GM19455 (cell line): ENCODE results near the gene OR1J1.

ENCODE experiments used
- ATAC-seq: cut with Tn5 transposase; IDR thresholded peaks from one replicate; pipeline ENCODE4 v1.9.1; 2021; ENCODE audit not compliant: unreplicated experiment

OR1J1 gene

GRCh38 chr9:122446819-122447484, 30.8 kb downstream of the OR1J1 start:
- no peak for ATAC-seq

DNA sequence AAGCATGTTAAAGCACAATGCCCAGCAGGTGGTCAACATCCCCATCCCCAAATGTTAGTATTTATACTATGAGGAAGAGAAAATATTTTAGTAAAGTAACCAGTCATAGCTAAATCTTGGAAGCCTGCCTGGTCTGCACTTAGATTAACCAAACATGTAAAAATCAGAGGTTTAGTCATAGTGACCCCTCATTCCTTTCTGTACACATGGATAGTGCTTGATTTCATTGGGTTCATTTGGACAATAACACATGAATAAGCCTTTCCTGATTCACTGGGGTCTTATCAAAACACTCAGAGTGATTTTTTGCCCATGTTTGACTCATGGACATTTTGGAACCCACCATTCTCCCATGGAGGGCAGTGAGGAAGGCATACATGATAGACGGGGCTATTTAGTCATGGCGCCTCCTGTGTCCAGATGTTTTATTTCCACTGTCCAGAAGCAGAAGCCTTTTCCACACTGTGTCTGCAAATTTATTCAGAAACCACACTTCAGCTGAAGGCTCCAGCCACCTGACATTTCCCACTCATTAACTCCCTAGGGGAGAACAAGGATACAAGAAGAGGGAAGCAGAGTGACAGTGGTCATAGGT, 32.5 kb downstream of the OR1J1 start:
- no peak for ATAC-seq

GRCh38 chr9:122444041-122444733, 33.5 kb downstream of the OR1J1 start:
- no peak for ATAC-seq

GRCh38 chr9:122442568-122442967, 35.2 kb downstream of the OR1J1 start:
- ATAC-seq, result no peak
